Measurements from ENCODE around the gene TUBB.
"Not testable (repeated sequence)": the region's sequence is repeated elsewhere in the genome, so short reads cannot be mapped to it uniquely, and the experiment has no call there.

The TUBB gene

GRCh38 chr6:30741789-30742315, 21.7 kb downstream of the TUBB start:
- no peak for DNase-seq

DNA sequence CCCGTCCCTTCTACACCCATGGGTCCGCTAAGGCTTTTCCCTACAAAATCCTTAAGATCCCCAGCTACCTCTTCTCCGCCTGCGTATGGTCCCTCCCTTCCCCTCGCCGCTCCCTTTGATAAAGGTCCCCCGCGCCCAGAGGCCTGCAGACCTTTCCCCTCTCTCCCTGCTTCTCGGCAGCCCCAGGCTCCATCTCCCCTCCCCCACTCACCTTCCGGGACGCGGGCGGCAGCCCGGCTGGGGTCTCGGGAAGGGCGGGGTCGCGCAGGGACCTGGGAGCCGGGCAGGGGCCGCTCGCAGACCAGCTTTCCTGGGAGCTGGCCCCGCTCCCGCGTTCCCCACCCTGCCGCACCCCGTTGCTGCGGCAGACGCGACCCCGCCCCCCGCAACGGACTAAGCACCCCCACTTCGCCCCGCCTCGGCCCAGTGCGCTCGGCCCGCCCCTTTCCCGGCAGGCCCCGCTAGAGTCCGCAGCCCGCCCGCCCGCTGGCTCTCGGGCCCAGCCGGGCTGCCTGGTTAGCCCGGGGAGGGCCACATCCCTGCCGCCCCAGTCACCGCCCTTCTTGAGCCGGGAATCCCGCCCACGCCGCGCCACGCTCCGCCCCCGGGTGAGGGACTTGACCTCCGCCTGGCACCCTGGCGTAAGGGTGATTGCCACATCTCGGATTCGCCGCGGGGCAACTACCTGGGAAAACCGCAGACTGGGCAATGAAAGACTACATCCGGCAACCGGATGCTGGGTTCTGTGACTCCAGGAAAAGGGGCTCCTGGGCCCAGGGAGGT, 22.4 kb downstream of the TUBB start, which contains the start of gene FLOT1:
TSS of gene FLOT1 (minus strand) at position 372 of the 783 bp plus-strand sequence. CDS start 498 bp downstream, outside the sequence.
- DNase-seq: peak; percentile 57

DNA sequence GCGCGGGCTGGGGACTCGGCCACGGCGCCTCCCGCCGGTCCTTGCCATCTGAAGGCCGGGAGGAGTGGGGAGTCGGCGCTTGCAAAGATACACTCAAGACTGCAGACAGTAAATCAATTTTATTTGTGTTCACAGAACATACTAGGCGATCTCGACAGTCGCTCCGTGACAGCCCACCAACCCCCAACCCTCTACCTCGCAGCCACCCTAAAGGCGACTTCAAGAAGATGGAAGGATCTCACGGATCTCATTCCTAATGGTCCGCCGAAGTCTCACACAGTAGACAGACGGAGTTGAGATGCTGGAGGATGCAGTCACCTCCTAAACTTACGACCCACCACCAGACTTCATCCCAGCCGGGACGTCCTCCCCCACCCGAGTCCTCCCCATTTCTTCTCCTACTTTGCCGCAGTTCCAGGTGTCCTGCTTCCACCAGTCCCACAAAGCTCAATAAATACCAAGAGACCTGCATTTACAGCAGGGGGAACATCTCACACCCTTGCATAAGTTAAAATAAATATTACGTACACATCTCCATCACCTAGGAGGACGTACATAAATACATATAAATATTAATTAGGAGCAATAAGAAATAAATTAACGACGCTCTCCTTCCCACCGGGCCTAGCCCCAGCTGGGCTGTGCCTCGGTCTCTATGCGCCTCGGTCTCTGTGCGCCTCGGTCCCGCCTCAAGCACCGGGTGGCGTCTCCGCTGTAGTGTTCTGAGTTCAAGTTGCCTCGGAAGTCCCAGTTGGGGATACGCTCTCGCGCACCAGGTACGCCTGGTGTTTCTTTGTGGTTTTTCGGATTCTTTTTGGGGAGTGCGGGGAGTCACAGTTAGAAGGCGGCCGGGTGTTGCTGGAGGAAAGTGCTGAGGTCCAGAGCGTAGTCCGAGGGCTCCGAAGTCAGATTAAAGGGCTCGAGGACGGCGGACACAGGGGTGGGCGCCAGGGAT, 23.2 kb downstream of the TUBB start:
- no peak for DNase-seq

DNA sequence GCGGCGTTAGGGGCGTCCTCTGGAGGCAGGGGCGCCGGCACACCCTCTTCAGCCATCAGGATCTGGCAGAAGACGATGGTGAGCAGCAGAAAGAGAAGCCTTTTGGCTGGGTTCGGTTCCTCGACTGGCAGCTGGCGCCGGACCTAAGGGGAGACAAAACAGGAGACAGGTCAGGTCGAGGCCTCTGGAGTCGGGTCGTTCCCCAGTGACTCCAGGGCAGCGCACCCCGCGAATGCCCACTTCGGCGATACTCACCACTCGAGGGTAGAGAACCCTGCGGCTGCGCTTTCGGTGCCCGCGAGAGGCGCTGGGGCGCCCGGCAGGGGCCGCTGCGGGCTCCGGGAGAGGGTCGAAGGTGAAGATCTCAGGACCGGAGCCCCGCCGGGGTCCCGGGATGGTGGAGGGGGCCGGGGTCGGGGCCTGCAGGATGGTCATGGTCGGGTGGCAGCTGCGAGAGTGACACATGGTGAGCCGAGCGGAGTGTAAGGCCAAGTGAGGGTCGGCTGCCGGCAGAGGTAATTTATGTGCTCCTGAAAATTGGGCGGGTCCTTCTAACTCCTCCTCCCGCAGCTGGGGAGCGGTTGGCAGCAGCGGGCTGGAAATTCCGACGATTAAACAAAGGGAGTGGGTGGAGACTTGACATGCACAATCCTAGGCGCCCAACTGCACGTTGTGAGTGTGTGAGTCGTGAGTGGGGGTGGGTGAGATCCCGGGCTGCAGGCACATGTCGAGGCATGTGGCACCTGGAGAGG, 24.1 kb downstream of the TUBB start, which contains the start of gene IER3:
TSS of gene IER3 (minus strand) at position 494 of the 752 bp plus-strand sequence. CDS start at position 465, 29 bp downstream.
- peak; percentile 26 for DNase-seq

DNA sequence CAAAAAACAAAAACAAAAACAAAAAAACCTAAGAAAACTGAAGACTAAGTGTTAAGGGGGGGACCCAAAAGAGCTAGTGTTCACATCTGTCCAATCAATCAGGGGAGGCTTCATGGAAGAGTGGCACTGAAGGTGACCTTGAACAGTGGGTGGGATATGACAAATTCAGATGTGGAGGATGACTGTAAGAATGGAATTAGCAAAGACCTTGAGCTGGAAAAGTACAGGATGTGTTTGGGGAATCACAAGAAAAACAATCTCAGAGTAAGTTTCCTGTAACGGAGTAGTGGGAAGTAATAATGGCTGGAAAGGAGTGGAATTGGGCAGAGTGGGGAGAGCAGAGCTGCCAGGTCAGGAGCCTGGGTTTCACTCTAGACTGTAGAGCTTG, 27.1 kb downstream of the TUBB start:
- no peak for DNase-seq

- no peak for DNase-seq
These were observed 28.0 kb downstream of the TUBB start for GRCh38 chr6:30747902-30748769.

DNA sequence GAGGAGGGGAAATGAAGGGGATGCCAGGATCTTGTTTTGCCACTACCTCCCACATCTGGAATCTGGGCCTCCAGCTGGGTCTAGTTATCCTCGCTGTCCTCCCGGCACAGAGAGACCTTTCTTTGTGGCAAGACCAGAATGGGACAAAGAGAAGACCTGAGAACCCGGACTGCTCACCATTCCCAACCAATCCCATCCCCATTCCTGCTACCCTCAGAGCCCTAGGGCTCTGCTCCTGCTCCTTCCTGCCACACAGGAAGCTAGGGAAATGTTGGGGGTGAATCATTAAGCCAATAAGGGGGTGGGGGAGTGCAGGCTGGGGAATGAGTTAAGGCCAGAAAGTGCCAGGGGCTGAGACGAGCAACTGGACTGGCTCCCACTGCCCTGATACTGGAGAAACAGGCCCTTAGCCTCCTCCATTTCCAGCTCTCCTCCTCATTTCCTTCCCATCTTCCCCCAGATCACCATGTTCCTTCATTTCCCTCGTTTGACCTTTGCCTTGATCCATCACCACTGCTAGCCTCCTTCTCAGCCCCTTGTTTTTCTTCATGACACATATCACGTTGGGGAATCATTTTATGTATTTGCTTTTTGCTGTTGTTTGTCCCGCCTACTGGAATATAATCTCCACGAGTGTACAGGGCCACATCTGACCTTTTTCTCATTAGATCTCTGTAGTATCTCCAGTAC, 28.8 kb downstream of the TUBB start:
- no peak for DNase-seq

DNA sequence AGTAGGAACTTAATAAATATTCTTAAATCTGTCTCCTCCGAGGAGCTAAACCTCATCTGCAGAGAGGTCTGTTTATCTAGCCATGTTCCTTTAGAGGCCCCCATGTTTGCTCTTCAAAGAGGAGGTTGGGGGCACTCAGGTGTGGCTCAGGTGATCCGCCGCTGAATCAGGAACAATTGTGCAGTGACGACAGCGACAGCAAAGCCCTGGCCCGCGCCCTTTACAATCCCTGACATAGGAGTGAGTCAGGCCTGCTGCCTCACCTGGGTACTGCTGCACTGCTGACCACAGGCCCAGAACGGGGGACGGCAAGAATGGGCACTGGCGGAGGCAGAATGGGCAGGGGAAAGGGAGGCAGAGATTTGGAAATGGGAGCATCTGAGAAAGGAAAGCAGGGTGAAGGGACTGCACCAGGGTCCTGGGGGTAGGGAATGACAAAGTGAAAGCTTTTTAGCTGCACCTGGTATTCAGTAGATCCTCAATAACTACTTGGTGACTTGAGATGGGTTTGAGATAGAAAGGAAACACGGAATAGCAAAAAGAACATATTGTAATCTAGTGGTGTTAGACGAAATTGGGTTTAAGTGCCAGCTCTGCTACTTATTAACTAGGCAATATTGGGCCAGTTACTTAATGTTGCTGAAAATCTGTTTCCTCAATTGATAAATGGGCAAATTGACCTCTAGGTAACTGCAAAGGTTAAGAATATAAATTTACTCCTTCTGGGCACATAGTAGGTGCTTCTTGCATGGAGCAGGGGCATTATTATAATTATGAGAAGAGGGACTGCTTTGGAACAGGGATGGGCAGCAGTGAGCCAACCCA, 29.6 kb downstream of the TUBB start:
- no peak for DNase-seq

DNA sequence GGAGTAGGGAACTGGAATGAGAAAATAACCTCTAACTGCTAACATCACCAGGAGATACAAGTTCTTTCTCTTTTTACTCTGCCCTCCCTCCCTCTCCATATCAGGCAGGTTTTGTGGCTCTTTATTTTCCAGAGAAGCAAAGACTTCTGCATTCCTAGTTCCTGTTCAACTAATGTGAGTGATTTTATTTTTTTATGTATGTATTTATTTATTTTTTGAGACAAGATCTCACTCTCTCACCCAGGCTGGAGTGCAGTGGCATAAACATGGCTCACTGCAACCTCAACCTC, 30.2 kb downstream of the TUBB start:
- no peak for DNase-seq

- DNase-seq: no peak
These were observed 32.2 kb downstream of the TUBB start for GRCh38 chr6:30752157-30752927.

DNA sequence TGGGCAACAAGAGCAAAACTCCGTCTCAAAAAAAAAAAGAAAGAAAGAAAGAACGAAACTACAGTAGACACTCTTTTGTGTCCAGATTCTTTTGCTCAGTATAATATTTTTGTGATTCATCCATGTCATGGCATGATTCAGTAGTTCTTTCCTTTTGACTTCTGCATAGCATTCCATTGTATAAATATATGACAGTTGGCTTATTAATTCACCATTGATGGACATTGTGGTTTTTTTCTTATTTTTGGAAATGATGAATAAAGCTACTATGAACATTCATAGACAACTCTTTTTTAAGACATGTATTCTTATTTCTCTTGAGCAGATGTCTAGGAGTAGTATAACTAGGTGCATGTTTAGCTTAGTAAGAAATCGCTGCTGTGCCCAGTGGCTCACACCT, 34.5 kb downstream of the TUBB start:
- no peak for DNase-seq

DNA sequence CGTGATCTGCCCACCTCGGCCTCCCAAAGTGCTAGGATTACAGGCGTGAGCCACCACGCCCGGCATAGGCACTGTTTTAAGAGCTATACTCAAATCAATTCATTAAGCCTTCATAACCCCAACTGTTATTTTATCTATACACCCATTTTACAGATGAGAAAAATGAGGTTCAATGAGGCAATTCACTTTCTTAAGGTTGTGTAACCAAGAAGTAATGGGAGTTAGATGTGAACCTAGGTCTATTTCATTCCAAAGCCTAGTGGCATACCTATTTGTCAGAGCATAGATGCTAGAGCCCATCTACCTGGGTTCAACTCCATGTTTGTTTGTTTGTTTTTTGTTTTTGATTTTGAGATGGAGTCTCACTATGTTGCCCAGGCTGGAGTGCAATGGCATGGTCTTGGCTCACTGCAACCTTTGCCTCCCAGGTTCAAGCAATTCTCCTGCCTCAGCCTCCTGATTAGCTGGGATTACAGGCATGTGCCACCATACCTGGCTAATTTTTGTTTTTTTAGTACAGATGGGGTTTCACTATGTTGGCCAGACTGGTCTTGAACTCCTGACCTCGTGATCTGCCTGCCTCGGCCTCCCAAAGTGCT, 36.4 kb downstream of the TUBB start:
- not testable (repeated sequence) for DNase-seq

- no peak for DNase-seq
These were observed 37.2 kb downstream of the TUBB start for GRCh38 chr6:30757261-30757904.

- no peak for DNase-seq
These were observed 39.6 kb downstream of the TUBB start for GRCh38 chr6:30759575-30760239.

GRCh38 chr6:30760549-30760948, 40.4 kb downstream of the TUBB start:
- DNase-seq: no peak

DNA sequence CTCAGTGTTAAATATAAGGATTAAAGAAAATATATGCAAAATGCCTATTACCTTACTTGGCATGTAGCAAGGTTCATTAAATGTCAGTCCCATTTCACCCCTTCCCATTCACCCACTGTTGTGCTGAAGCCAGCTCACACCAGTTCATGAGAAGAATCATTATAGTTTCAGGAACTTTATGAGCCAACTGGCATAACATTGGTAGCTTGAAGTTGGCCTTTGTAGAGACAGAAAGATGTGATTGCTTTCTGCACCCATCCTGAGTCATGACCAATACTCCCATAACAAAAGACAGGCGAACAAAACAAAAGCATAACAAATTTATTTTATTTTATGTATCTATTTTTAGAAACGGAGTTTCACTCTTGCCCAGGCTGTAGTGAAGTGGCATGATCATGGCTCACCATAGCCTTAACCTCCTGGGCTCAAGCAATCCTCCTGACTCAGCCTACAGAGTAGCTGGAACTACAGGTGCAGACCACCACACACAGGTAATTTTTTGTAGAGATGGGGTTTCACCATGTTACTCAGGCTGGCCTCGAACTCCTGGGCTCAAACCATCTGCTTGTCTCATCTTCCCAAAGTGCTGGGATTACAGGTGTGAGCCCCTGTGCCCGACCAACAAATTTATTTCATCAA, 41.8 kb downstream of the TUBB start:
- no peak for DNase-seq

DNA sequence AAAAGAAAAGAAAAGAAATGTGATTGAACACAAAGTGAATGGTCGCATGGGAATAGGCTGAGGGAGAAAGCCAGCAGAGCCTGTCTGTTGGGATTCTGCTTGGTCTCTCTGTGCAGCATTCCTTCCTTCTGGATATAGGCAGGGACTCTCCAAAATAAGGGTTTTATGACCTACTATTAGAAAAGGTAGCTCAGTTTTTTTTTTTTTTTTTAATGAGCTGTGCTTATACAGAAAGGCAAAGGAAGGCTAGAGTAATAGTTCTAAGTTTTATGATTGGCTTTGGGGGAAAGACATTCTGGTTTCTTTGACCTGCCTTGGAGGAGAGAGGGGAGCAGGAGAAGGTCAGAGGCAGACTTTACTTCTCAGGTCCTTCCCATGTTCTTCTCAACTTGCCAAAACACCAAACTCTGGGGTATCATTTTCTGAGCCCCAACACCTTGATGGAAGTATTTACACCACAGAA, 43.0 kb downstream of the TUBB start:
- DNase-seq: no peak
